OCI-M1 (cell line): ENCODE data around the gene DLG2.
A peak's percentile ranks its signal among the peaks of the same experiment; 100 is the strongest.
"Not testable (repeated sequence)": the region's sequence is repeated elsewhere in the genome, so short reads cannot be mapped to it uniquely, and the experiment has no call there.

Source experiments
- DNase-seq: peaks from one replicate; lab custom pipeline; 2025; lab: John Stamatoyannopoulos, UW

Gene DLG2

GRCh38 chr11:83459798-83460197, 2167.3 kb downstream of the DLG2 start:
- DNase-seq, result no peak

- no peak for DNase-seq
Measured at GRCh38 chr11:83456566-83456965, 2170.6 kb downstream of the DLG2 start.

GRCh38 chr11:83456075-83456474, 2171.1 kb downstream of the DLG2 start:
- no peak for DNase-seq

- no peak for DNase-seq
Measured at GRCh38 chr11:83455356-83455755, 2171.8 kb downstream of the DLG2 start.

GRCh38 chr11:83454674-83455073, 2172.5 kb downstream of the DLG2 start:
- no peak for DNase-seq

- DNase-seq, result no peak
Measured at GRCh38 chr11:83449338-83449913, 2177.7 kb downstream of the DLG2 start.

GRCh38 chr11:83448686-83449085, 2178.5 kb downstream of the DLG2 start:
- no peak for DNase-seq

GRCh38 chr11:83443880-83444279, 2183.3 kb downstream of the DLG2 start:
- not testable (repeated sequence) for DNase-seq

GRCh38 chr11:83441601-83442000, 2185.5 kb downstream of the DLG2 start:
- DNase-seq, result no peak

- no peak for DNase-seq
Measured at GRCh38 chr11:83441171-83441570, 2186.0 kb downstream of the DLG2 start.

- peak; percentile 69 for DNase-seq
Measured at GRCh38 chr11:83438438-83438837, 2188.7 kb downstream of the DLG2 start.

- DNase-seq, result no peak
Measured at GRCh38 chr11:83437939-83438338, 2189.2 kb downstream of the DLG2 start.

GRCh38 chr11:83436855-83437254, 2190.3 kb downstream of the DLG2 start:
- DNase-seq, result no peak

- DNase-seq, result not testable (repeated sequence)
Measured at GRCh38 chr11:83434812-83435211, 2192.3 kb downstream of the DLG2 start.

GRCh38 chr11:83427943-83428342, 2199.2 kb downstream of the DLG2 start:
- DNase-seq, result no peak

- no peak for DNase-seq
Measured at GRCh38 chr11:83427501-83427900, 2199.6 kb downstream of the DLG2 start.

GRCh38 chr11:83425137-83425466, 2202.0 kb downstream of the DLG2 start:
- DNase-seq, result no peak

GRCh38 chr11:83424376-83425136, 2202.6 kb downstream of the DLG2 start:
- DNase-seq, result no peak

GRCh38 chr11:83422641-83423040, 2204.5 kb downstream of the DLG2 start:
- DNase-seq, result not testable (repeated sequence)

GRCh38 chr11:83410605-83411565, 2216.3 kb downstream of the DLG2 start:
- DNase-seq, result no peak

- DNase-seq, result no peak
Measured at GRCh38 chr11:83409891-83410290, 2217.3 kb downstream of the DLG2 start.

- DNase-seq, result no peak
Measured at GRCh38 chr11:83409476-83409875, 2217.7 kb downstream of the DLG2 start.

GRCh38 chr11:83408946-83409345, 2218.2 kb downstream of the DLG2 start:
- no peak for DNase-seq
